PC-3 (cell line): ENCODE measurements around the gene CEP126. TPM values are rescaled to one million over a fixed set of nuclear protein-coding genes. Genes with fewer than 3 reads are reported as not detected.

ENCODE experiments used
- ATAC-seq: fragments of 200-7000 bp; cut with Tn5 transposase; 2 replicates; pipeline ENCODE4 v1.9.1; 2020; ENCODE audit warnings: mild to moderate bottlenecking, moderate library complexity
- BruUV-seq: library from RNA; stranded (reverse); fragments of 400-500 nt; replicated peaks from 2 replicates; lab custom pipeline; 2021; lab: Mats Ljungman, UMichigan
- CTCF ChIA-PET: fragments of 300-600 bp; sonication (Branson Sonifier 250); formaldehyde crosslinking; loops from one replicate; lab custom pipeline; 2022; ENCODE audit warnings: antibody characterized with exemption; lab: Charles Lee
- POLR2A ChIA-PET: fragments of 300-600 bp; sonication (Branson Sonifier 250); formaldehyde crosslinking; loops from one replicate; lab custom pipeline; 2022; ENCODE audit warnings: antibody characterized with exemption; ENCODE audit not compliant: unreplicated experiment; lab: Charles Lee
- DNase-seq: peaks from one replicate; pipeline ENCODE4 v3.0.0-alpha.2; 2015
- H2AFZ ChIP-seq: fragments of 300-600 bp; sonication (generic); 2 replicates; pipeline ENCODE4 v1.6.0; 2016; ENCODE audit warnings: antibody characterized with exemption, low read length
- H3F3A ChIP-seq: fragments of 300-600 bp; sonication (generic); one replicate; pipeline ENCODE4 v1.6.0; 2017; ENCODE audit warnings: antibody characterized with exemption, low read length, control low read depth, mild to moderate bottlenecking; ENCODE audit not compliant: unreplicated experiment
- H3K27ac ChIP-seq: fragments of 300-600 bp; sonication (generic); 2 replicates; pipeline ENCODE4 v1.5.1; 2016; ENCODE audit warnings: mild to moderate bottlenecking, low read length
- H3K27me3 ChIP-seq: fragments of 300-600 bp; sonication (generic); 2 replicates; pipeline ENCODE4 v1.6.1; 2016; ENCODE audit warnings: low read length, mixed read lengths
- H3K36me3 ChIP-seq: fragments of 300-600 bp; sonication (generic); 2 replicates; pipeline ENCODE4 v1.6.1; 2016; ENCODE audit warnings: low read depth, mixed run types, low read length, mixed read lengths
- H3K4me1 ChIP-seq: fragments of 300-600 bp; sonication (generic); 2 replicates; pipeline ENCODE4 v1.5.1; 2016; ENCODE audit warnings: low read length; ENCODE audit not compliant: insufficient read depth
- H3K4me2 ChIP-seq: fragments of 300-600 bp; sonication (generic); 2 replicates; pipeline ENCODE4 v1.6.0; 2016; ENCODE audit warnings: low read length
- H3K4me3 ChIP-seq: fragments of 300-600 bp; sonication (generic); 2 replicates; pipeline ENCODE4 v1.5.1; 2016; ENCODE audit warnings: mild to moderate bottlenecking, low read length, mixed read lengths
- H3K79me2 ChIP-seq: fragments of 300-600 bp; sonication (generic); 2 replicates; pipeline ENCODE4 v1.6.1; 2017; ENCODE audit warnings: low read length, mixed read lengths
- H3K9ac ChIP-seq: fragments of 300-600 bp; sonication (generic); 2 replicates; pipeline ENCODE4 v1.6.0; 2016; ENCODE audit warnings: mild to moderate bottlenecking, low read length
- H3K9me2 ChIP-seq: fragments of 300-600 bp; sonication (generic); replicated peaks from 2 replicates; pipeline ENCODE4 v1.6.1; 2016; ENCODE audit warnings: mixed run types, low read length, mixed read lengths
- H3K9me3 ChIP-seq: fragments of 300-600 bp; sonication (generic); 2 replicates; pipeline ENCODE4 v1.6.1; 2016; ENCODE audit warnings: low read length, mixed read lengths
- H4K20me1 ChIP-seq: fragments of 300-600 bp; sonication (generic); 2 replicates; pipeline ENCODE4 v1.6.1; 2016; ENCODE audit warnings: low read length, mixed read lengths
- CTCF ChIP-seq: fragments of 300-600 bp; sonication (generic); conservative IDR thresholded peaks from 2 replicates; pipeline ENCODE4 v1.5.1; 2017; ENCODE audit warnings: antibody characterized with exemption, low read depth, mild to moderate bottlenecking, low read length
- EZH2 ChIP-seq: fragments of 300-600 bp; sonication (generic); IDR thresholded peaks from one replicate; pipeline ENCODE4 v1.6.1; 2017; ENCODE audit warnings: antibody characterized with exemption, mild to moderate bottlenecking, low read length; ENCODE audit not compliant: unreplicated experiment
- EZH2phosphoT487 ChIP-seq: fragments of 300-600 bp; sonication (generic); IDR thresholded peaks from 2 replicates; pipeline ENCODE4 v1.6.1; 2018; ENCODE audit warnings: mild to moderate bottlenecking, antibody characterized with exemption, low read length, borderline replicate concordance
- intact Hi-C: fragments of 100-400 bp; cut with micrococcal nuclease; formaldehyde crosslinking; loops from 2 replicates; pipeline ENCODE4 v1.9.0; 2023
- total RNA-seq: library from RNA; depleted of rRNA; stranded (reverse); fragments of >200 nt; gene quantifications from 2 replicates; pipeline ENCODE4 v1.2.3, GENCODE V29; 2014

The CEP126 gene
- total RNA-seq, 1 experiment from 2014 or later: 2.5 TPM

- Histone ChIP-seq H3K4me1 (no peaks in the 10 kb centered on the region), H3K9ac (no peak overlapping the region), H4K20me1 (no peaks in the 10 kb centered on the region), H3K9me2 (no peaks in the 10 kb centered on the region), H3K4me2 (no peak overlapping the region), H3K27me3 (no peaks in the 10 kb centered on the region), H2AFZ (no peak overlapping the region), H3F3A (no peaks in the 10 kb centered on the region), H3K4me3 (no peak overlapping the region), H3K79me2 (no peaks in the 10 kb centered on the region), H3K27ac (no peak overlapping the region), H3K36me3 (no peaks in the 10 kb centered on the region), H3K9me3 (no peaks in the 10 kb centered on the region)
- ChIA-PET POLR2A (no interaction called here), CTCF (no interaction called here)
- intact Hi-C loops: no loop called here
- DNase-seq: no peak
- BruUV-seq: no TSS peak
- TF ChIP-seq CTCF (no peak), EZH2 (no peak), EZH2phosphoT487 (no peak)
- no peak for ATAC-seq
These were observed 111.4 kb downstream of the CEP126 start for GRCh38 chr11:102026217-102026616.

GRCh38 chr11:102026959-102027358 is 112.1 kb downstream of the CEP126 start:
- no peaks in the 10 kb centered on the region for H3K79me2 ChIP-seq
- H4K20me1 ChIP-seq: no peaks in the 10 kb centered on the region
- H3F3A ChIP-seq: no peaks in the 10 kb centered on the region
- H3K27ac ChIP-seq: no peak overlapping the region
- no peak overlapping the region for H2AFZ ChIP-seq
- H3K9me2 ChIP-seq: no peaks in the 10 kb centered on the region
- H3K4me2 ChIP-seq: no peak overlapping the region
- ATAC-seq (no peak), DNase-seq (no peak)
- intact Hi-C loops: no loop called here
- TF ChIP-seq CTCF (no peak), EZH2 (no peak), EZH2phosphoT487 (no peak)
- H3K36me3 ChIP-seq: no peaks in the 10 kb centered on the region
- no peak overlapping the region for H3K9ac ChIP-seq
- no TSS peak for BruUV-seq
- CTCF ChIA-PET: no interaction called here
- H3K27me3 ChIP-seq: no peaks in the 10 kb centered on the region
- H3K9me3 ChIP-seq: no peaks in the 10 kb centered on the region
- POLR2A ChIA-PET: no interaction called here
- no peaks in the 10 kb centered on the region for H3K4me1 ChIP-seq
- no peak overlapping the region for H3K4me3 ChIP-seq

GRCh38 chr11:102036757-102037156 is 121.9 kb downstream of the CEP126 start:
- H3K4me2 ChIP-seq: no peak overlapping the region
- ChIA-PET CTCF (interaction anchor here (0.6 kb wide), 1 partner anchor 361 kb away, joined by 7 read pairs; no protein-coding TSS in a partner anchor), POLR2A (no interaction called here)
- ATAC-seq (no peak), DNase-seq (no peak)
- H3K9me2 ChIP-seq: no peaks in the 10 kb centered on the region
- H3K4me3 ChIP-seq: no peak overlapping the region
- no peak overlapping the region for H3K9ac ChIP-seq
- intact Hi-C loops: no loop called here
- no peaks in the 10 kb centered on the region for H3K4me1 ChIP-seq
- H3K79me2 ChIP-seq: no peaks in the 10 kb centered on the region
- no peak for TF ChIP-seq CTCF
- no peak for TF ChIP-seq EZH2
- TF ChIP-seq EZH2phosphoT487: no peak
- no peak overlapping the region for H3K27ac ChIP-seq
- no peaks in the 10 kb centered on the region for H4K20me1 ChIP-seq
- H3F3A ChIP-seq: no peaks in the 10 kb centered on the region
- no TSS peak for BruUV-seq
- H3K9me3 ChIP-seq: no peaks in the 10 kb centered on the region
- H2AFZ ChIP-seq: no peak overlapping the region
- H3K27me3 ChIP-seq: no peaks in the 10 kb centered on the region
- H3K36me3 ChIP-seq: no peaks in the 10 kb centered on the region
